ENCODE results near the gene PRND. TPM values are rescaled to one million over a fixed set of nuclear protein-coding genes. Genes with fewer than 3 reads are reported as not detected.

Gene PRND
- total RNA-seq, 2 donors from 2014 or later = 0.24 to 0.88 TPM

GRCh38 chr20:4710106-4710475 lies 11.6 kb upstream of the PRND start:
- H3K4me1 Mint-ChIP-seq = no peaks in the 10 kb centered on the region
- H3K9me3 ChIP-seq (ENCODE audit: control insufficient read depth, low read length) = no peaks in the 10 kb centered on the region
- no peak overlapping the region for H3K4me3 Mint-ChIP-seq
- no peak overlapping the region for H3K27ac Mint-ChIP-seq
- TF ChIP-seq CTCF (conservative IDR thresholded peaks at IDR 0.05) = no peak
- H3K27ac ChIP-seq (ENCODE audit: low read depth, low read length) = no peak overlapping the region
- peak; percentile 19 for DNase-seq
- 92% methylated on average over 4 to 6 of the region's 6 CpGs for WGBS, 2 experiments (ENCODE audit: insufficient coverage in 1 of 2, insufficient read length in 1 of 2)
- H3K27me3 ChIP-seq (ENCODE audit: control insufficient read depth, insufficient read depth, low read length, poor library complexity, severe bottlenecking) = no peaks in the 10 kb centered on the region
- no peaks in the 10 kb centered on the region for H3K9me3 Mint-ChIP-seq
- H3K4me3 ChIP-seq (ENCODE audit: low read length) = no peak overlapping the region
- H3K36me3 ChIP-seq (ENCODE audit: control insufficient read depth, insufficient read depth, low read length) = no peaks in the 10 kb centered on the region
- H3K9ac ChIP-seq (ENCODE audit: extremely low read depth, low read length, poor library complexity, severe bottlenecking) = no peak overlapping the region
- H3K4me1 ChIP-seq (ENCODE audit: control insufficient read depth, insufficient read depth, low read length) = no peaks in the 10 kb centered on the region
- H3K36me3 Mint-ChIP-seq (ENCODE audit: low read depth) = no peaks in the 10 kb centered on the region
- no peaks in the 10 kb centered on the region for H3K27me3 Mint-ChIP-seq (ENCODE audit: insufficient read depth)

GRCh38 chr20:4711511-4711910 lies 10.2 kb upstream of the PRND start:
- Histone ChIP-seq H3K27ac (ENCODE audit: low read depth, low read length) (no peak overlapping the region), H3K27me3 (ENCODE audit: control insufficient read depth, insufficient read depth, low read length, poor library complexity, severe bottlenecking) (no peaks in the 10 kb centered on the region), H3K36me3 (ENCODE audit: control insufficient read depth, insufficient read depth, low read length) (no peaks in the 10 kb centered on the region), H3K4me1 (ENCODE audit: control insufficient read depth, insufficient read depth, low read length) (no peaks in the 10 kb centered on the region), H3K9me3 (ENCODE audit: control insufficient read depth, low read length) (no peaks in the 10 kb centered on the region), H3K9ac (ENCODE audit: extremely low read depth, low read length, poor library complexity, severe bottlenecking) (no peak overlapping the region), H3K4me3 (ENCODE audit: low read length) (no peak overlapping the region)
- Mint-ChIP-seq H3K9me3 (no peaks in the 10 kb centered on the region), H3K4me1 (no peaks in the 10 kb centered on the region), H3K4me3 (no peak overlapping the region), H3K27me3 (ENCODE audit: insufficient read depth) (no peaks in the 10 kb centered on the region), H3K27ac (no peak overlapping the region), H3K36me3 (ENCODE audit: low read depth) (no peaks in the 10 kb centered on the region)
- TF ChIP-seq CTCF (conservative IDR thresholded peaks at IDR 0.05) = no peak
- peak; percentile 17 for DNase-seq
- WGBS, 2 experiments (ENCODE audit: insufficient coverage in 1 of 2, insufficient read length in 1 of 2) = 89 to 100% methylated on average over 2 to 5 of the region's 5 CpGs

GRCh38 chr20:4713401-4713800 lies 8.3 kb upstream of the PRND start:
- WGBS, 2 experiments (ENCODE audit: insufficient coverage in 1 of 2, insufficient read length in 1 of 2) = 94 to 98% methylated on average over 6 to 7 of the region's 7 CpGs
- Histone ChIP-seq H3K27me3 (ENCODE audit: control insufficient read depth, insufficient read depth, low read length, poor library complexity, severe bottlenecking) (no peaks in the 10 kb centered on the region), H3K9ac (ENCODE audit: extremely low read depth, low read length, poor library complexity, severe bottlenecking) (no peak overlapping the region), H3K27ac (ENCODE audit: low read depth, low read length) (no peak overlapping the region), H3K9me3 (ENCODE audit: control insufficient read depth, low read length) (no peaks in the 10 kb centered on the region), H3K4me1 (ENCODE audit: control insufficient read depth, insufficient read depth, low read length) (no peaks in the 10 kb centered on the region), H3K36me3 (ENCODE audit: control insufficient read depth, insufficient read depth, low read length) (no peaks in the 10 kb centered on the region), H3K4me3 (ENCODE audit: low read length) (no peak overlapping the region)
- DNase-seq = no peak
- Mint-ChIP-seq H3K36me3 (ENCODE audit: low read depth) (no peaks in the 10 kb centered on the region), H3K27ac (no peak overlapping the region), H3K27me3 (ENCODE audit: insufficient read depth) (no peaks in the 10 kb centered on the region), H3K4me1 (no peaks in the 10 kb centered on the region), H3K9me3 (no peaks in the 10 kb centered on the region), H3K4me3 (no peak overlapping the region)
- no peak for TF ChIP-seq CTCF (conservative IDR thresholded peaks at IDR 0.05)

Measured in endodermal cell (in vitro differentiated cells).